HG03521 (cell line): ENCODE results near the gene CHRDL1.

Source experiments
- ATAC-seq: cut with Tn5 transposase; IDR thresholded peaks from one replicate; pipeline ENCODE4 v1.9.1; 2021; ENCODE audit warnings: mild to moderate bottlenecking, moderate library complexity; ENCODE audit not compliant: unreplicated experiment

The CHRDL1 gene

DNA sequence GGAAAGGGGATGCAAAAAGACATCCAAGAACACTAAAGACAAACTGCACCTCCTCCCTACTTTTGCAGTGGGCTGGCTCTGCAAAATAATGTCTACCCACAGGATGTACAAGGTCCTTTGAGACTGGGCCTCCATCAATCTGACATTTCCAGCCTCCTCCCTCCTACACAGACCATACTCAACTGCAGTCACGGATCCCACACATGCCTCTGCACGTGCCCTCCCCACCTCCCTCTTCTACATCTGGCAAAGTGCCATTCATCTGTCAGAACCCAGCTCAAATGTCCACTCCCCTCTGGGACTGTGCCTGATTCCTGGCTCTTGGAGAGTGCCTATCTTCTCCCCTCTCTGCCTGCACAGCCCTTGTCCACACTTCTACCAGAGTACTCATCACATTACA, 50.3 kb downstream of the CHRDL1 start:
- ATAC-seq = no peak

DNA sequence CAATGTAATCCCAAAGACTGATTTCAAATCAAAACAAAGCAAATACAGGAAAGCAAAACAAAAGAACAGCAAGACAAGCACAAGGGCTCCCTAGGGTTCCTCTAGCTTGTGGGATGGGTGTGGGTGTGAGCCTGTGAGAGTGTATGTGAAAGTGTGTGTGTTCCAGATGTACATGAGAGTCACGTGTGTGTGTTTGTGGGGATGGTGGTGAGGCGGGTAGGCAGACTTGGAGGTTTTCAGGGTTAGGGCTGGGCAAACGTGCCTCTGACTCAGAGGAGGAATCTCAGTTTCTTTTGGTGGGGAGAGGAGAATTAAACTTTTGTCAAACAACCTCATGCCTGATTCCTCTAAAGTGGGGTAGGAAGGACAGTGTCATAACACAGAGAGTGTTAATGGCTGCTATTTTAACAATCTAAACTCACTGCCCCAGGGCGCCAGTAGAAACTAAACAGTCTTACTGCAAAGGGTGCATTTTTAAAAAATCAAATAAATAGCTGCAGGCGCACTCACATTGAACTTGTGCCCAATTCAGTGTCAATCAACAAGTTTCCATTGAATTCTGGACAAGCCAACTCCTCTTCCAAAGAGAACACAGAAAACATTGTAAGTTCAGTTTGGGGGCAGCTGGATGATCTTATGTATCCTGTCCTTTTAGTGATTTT, 51.8 kb downstream of the CHRDL1 start:
- ATAC-seq = peak; percentile 63

DNA sequence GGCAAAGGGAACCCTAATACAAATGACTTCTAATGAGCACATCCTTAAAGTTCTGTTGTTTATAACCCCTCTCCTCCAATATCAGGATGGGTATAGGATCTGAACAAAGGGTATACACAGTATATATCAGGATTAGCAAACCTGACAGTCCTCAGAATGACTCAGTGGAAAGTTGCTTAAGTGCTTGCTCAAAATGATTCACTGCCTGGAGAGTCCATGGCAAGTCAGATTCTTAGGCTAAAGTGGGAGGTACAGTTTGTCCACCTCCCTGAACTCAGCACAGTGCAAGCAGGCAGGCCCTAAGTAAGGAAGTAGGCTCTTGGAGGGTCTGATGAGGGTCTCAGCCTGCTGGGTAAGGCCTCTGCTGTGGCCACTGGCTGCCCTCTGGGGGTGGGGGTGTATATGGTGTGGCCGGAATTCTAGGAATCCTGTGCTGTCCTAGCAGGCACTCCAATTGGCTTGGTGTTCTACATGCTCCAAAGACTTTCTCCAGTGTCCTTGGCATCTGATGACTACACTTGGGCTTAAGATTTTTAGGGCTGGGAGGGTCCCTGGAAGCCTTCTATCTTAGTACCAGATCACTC, 54.3 kb downstream of the CHRDL1 start:
- no peak for ATAC-seq

DNA sequence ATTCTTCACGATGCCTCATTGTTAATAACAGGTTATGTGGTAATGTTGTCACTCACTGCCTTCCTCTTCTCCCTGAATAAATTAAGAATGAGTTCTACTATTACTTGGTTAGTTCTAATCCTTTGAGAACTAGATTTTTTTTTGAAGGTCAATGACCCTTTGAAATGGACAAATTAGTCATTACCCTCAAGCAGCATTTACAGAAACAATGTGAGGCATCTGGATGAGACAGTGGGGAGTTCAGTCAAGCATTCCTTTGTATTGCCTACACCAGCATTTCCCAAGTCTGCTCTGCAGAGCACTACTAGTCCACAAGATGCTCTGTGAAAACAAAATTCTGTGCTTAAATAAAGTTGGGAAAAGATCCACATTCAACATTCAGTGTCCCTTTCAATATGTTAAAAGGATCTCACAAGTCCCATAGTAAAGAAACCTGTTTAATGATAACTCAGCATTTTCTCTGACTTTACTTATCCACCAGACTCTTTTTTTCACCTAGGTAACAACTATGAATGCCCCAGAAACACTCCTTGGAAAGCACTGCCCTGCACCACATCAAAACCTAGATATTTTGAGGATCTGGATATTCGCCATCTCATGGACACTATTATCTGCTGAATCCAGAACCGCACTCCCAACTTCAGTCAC, 60.6 kb downstream of the CHRDL1 start:
- no peak for ATAC-seq

DNA sequence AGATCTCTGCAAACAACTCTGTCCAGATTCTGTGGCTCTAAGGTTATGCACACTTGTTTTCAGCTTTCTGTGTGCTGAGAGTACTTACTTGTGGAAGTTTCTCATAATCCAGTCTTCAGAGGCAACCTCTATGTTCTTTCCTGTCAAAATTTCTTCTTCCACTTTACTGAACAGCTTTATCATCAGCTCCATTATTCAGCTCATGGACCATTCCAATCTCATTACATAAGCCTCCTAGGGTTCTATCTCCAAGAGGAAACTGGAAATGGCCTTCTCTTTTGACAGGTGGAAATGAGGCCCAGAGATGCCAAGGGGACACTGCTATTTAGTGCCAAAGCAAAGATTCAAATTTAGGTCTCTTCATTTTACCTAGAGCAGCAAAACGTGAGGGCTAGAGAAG, 61.3 kb downstream of the CHRDL1 start:
- ATAC-seq = no peak

DNA sequence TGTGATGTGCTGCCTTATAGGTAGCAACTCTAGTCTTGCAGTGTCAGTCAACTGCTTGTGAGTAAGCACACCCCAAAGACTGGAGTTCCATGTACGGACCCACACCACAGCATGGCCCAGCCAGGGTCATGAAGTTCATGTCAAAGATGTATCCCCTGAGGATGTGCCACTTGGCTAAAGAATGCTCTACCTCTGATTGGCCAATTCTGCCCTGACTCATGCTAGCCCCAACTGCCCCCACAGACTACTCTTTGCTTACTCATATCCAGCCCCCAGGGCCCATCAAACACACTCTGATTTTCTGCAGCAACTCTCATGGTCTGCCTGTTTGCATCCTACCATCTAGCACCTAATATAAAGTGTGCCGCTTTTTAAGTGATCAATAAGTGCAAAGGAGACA, 62.5 kb downstream of the CHRDL1 start:
- no peak for ATAC-seq

DNA sequence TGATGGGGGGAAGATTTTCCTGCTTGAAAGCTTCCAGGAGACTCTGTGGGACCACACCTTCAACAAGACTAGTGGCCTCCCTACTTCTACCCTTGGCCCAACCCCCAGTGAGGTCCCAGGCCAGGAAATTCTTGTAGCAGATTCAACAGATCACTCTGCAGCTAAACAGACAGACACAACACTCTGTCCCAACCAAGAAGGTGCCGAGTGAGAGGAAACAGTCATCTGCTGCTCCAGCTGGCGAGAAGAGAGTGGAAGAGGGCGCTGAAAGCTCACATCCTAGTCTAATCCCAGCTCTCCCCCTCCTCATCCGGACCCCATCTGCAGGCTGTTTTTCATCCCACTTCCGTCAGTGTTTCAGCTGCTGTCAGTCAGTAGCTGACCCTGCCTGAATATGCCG, 63.4 kb downstream of the CHRDL1 start:
- ATAC-seq = no peak

DNA sequence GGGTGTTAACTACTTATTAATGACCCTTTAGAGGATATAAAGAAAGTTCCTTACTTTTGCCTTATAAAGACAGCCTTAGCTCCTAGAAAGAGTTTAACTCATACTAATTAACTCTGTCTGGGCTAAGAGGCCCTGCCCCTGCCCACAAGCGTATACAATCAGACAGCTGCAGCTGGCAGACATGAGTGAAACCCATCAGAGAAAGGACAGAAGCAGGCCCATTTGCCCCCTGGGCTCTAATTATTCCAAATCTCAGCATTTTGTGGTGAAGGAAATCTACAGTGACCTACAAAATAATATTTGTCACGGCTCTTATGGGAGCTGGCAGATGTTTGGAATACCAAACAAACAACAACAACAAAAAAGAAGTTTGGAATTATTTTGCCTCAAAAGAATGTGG, 71.8 kb downstream of the CHRDL1 start:
- no peak for ATAC-seq

DNA sequence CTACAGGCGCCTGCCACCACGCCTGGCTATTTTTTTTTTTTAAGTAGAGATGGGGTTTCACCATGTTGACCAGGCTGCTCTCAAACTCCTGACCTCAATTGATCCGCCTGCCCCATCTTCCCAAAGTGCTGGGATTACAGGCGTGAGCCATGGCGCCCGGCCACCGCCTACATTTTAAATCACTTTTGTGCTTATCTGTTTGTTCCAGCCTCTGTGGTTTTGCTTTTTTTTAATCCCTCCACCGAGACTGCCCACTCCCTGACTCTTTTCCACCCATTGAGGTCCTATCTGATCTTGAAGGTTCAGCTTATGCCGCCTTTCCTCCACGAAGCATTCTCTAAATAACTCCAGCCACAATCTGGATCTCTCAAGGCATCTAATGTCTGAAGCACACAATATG, 73.5 kb downstream of the CHRDL1 start:
- no peak for ATAC-seq

DNA sequence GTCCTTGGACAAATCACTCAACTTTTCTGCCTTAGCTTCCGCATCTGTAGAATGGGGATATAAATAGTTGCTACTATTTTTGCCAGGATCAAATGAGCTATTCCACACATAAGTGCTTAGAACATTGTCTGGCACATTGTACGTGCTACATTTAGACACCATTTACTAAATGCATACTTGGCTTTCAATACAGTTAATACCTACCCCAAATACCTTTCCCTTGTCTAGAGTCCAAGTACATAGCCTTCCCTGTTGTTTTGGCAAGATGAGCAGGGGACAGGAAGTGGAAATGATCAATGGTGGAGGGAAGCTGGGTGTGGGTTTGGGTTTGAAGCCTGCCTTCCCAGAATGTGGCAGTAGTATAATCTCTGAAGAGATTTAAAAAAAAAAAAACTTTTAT, 82.0 kb downstream of the CHRDL1 start:
- no peak for ATAC-seq

DNA sequence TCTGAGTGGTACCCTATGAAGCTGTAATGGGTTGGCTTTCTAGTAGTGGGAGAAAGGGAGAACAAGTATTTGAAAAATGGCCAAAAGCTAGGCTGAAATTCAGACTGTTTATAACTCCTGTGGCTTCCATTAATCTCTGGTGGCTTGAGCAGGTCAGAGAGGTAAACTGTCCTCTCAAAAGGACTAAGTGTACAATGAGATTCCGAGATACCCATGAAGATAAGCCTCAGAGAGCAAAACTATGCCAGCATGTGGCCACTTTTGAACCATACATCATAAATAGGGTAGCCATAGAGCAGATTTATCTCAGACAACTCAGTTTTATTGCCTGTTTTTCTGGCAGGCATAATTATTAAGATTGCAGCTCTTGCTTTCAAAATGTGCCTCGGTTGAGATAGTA, 89.2 kb downstream of the CHRDL1 start:
- ATAC-seq = no peak

DNA sequence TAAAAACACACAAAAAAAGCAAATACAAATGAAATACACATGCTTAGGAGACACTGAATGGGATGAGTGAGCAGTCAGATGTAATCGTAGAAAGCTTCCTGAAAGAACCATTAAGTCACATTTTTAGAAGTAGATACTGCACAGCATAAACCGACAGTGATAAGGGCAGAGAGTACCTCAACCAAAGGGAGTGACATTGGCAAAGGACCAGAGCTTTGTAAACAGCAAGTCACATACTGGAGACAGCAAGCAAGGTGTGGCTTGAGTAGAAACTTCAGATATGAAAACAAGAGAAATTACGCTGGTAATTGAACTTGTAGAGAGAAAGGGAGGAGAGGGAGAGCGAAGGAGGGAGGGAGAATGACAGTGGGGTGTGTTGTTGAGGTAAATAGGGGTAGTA, 92.0 kb downstream of the CHRDL1 start:
- no peak for ATAC-seq

DNA sequence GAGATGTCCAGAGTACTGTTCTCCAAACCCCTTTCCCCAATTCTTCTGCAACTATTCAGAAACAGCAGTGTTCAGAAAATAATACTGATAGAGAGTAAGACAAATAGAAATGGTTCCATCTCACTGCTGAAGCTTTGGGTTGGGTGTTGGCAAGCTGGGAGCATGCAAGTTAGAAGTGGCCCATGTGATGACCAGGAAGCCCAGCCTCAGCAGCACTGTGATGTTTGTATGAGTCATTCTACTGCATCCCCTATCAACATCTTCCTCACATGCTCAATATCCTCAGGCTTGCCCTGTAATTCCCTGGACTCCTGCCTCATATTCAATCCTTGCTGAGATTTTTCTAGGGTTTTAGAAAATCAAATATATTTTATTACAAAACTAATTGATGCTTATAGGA, 96.5 kb downstream of the CHRDL1 start:
- ATAC-seq = peak; percentile 29

DNA sequence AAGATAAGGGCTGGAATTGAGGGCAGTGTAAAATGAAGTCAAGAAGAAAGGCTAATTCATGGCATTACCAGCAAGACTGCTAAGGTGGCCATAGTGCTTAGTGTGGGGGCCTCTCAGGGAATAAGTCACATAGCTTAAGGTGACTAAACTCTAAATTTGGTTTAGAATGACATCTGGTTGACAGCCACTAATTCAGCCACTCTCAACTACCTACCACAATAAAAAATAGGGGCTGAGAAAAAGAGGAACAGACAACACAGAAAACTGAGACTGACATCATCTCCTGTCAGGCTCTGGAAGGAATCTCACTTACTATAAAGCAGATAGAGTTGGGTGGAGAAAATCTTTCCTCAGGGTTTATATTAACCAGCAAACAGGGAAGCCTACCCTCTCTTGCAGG, 96.9 kb downstream of the CHRDL1 start:
- peak; percentile 59 for ATAC-seq

DNA sequence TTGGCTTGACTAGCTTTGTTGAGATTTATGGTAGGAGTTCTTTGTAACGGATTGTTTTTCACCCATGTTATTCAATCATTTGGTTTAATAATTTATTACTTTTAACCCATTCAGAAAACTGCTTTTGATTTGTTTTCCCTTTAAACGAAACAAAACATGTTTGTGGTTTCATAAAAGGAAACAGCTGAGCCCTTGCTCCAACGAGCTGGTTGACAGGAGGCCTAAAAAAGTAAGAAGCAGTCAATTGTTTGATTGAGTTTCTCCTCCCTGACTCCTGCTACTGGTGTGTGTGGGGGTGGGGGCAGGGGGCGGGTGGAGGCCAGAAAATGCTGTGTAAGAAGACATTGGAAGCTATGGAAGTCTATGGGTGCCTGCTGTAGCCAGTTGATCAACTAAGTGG, 102.8 kb downstream of the CHRDL1 start:
- ATAC-seq = no peak

DNA sequence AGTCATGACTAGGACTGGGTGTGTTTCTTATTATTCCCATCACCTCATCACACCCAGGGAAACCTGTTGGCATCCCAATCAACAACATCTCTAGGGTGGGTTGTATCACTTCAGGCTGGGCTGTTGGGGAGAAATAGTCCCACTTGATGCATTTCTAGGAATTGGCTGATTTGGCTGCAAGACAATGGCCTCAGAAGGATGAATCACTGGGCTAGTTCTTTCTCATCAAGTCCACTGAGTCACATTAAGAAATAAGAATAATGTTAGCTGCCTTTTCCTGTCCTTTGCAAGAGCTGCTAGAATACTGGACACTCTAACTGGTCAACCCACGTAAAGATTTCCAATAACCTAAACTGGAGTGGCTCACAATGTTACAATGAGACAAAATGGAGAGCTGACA, 104.2 kb downstream of the CHRDL1 start:
- ATAC-seq = no peak

DNA sequence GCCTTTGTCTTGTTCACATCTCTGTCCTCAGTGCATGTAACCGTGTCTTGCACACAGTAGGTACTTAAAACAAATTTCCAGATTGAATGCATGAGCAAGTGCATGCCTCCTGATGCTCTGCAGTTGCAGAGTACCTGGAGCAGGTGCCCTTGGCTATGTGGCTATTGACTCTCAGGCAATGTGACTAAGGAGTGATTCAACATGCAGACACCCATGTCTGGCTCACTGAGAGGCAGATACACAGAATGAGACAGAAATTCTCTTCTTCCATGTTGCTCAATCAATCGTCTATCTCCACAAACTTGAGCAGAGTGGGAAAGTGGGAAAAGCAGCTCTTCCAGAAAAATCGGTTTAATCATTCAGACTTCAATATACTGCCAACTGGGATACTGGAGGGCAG, 111.0 kb downstream of the CHRDL1 start:
- no peak for ATAC-seq

DNA sequence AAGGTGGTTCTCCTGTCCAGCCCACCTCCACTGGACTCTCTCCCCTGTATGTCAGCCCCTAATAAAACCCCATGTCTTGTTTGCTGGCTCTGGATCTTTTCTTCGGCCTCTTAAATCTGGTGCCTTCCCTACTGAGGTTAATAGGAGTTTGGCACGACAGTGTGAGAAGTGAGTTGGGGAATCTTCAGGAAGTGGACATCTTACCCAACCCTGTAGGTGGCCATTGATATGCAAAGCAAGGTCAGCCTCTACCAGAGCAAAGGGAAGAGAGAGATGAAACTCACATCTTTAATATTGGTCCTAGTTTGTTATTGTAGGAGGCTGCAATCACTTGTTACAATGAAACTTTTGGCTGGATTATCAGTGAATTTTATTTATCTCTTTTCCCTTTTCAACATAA, 111.7 kb downstream of the CHRDL1 start:
- no peak for ATAC-seq

DNA sequence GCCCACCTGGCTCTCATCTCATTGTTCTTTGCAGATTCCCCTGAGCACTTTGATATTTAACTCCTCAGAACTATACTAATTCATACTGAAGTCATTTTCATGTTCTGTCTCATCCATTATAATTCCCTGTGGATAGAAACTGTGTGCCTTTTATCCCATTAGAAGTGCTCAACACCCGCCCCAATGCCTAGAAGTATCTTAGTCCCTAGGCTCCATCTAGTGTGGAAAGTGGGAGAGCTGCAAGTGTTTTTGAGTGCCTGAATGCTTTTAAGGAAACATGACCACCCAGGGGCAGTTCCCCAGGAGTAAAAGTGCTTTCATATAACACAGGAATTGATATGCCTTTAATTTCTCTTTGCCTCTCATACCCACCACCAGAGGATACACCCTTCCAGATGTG, 117.0 kb downstream of the CHRDL1 start:
- no peak for ATAC-seq

DNA sequence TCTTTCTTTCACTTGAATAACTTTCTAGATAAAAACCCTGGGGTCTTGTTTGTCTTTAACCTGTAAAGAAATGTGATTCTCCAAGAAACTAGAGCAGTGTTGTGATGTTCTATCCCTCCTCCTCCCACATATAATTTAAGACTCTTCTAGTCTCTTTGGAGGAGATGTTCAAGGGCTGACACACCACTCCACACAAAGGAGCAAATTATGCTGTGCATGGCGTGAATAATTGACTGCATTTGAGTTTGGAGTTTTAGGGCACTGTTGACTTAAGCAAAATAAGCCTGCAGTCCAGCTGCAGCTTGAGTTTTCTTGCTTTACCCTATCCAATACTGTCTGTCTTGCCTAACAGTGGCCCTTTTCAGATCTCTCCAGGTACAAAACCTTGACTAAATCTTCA, 119.7 kb downstream of the CHRDL1 start:
- no peak for ATAC-seq

DNA sequence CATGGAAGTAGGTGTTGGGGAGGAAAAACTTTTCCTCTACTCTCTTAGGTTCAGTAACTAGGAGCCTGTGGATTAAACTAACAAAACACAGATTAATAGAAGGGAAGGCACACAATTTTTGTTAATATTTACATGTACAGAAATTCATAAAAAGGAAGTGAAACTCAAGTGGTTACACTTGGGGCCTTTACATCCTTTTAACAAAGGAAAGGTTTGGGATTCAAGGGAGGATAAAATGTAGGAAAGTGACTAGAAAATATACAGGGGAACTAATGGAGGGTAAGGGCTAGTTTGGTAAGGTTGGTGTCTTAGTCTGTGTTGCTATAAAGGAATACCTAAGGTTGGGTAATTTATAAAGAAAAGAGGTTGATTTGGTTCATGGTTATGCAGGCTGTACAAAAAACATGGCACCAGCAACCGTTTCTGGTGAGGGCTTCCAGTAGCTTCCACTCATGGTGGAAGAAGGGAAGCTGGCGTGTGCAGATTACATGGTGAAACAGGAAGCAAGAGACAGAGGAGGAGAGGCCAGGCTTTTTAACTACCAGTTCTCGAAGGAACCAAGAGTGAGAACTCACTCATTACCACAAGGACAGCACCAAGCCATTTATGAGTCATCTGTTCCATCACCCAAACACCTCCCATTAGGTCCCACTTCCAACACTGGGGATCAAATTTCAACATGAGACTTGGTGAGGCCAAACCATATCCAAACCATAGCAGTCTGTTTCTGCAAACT, 124.4 kb downstream of the CHRDL1 start:
- peak; percentile 97 for ATAC-seq

DNA sequence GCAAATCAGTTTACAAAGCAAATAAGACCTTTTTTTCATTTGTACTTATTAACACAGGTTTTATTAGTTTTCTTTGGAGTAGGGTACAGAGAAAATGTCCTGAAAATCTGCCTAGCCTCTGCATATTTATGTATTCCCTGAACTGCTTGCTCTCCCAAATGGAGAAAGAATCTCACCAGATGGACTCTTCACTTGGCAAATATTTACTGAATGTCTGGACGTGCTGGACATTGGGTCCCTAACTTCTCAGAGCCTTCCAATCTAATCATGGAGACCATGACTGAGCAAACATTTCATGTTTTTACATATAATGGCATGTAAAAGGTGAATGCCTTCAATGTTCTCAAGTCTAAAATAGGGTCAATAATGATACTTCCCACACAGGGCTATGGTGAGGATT, 126.0 kb downstream of the CHRDL1 start:
- no peak for ATAC-seq
